ENCODE results near the gene TRAFD1.

Gene TRAFD1

GRCh38 chr12:112178796-112179195 is 53.4 kb downstream of the TRAFD1 start:
- no peak for FAIRE-seq

- no peak for FAIRE-seq
Measured at GRCh38 chr12:112179341-112179740, 54.0 kb downstream of the TRAFD1 start.

- FAIRE-seq = no peak
Measured at GRCh38 chr12:112179916-112180315, 54.6 kb downstream of the TRAFD1 start.

GRCh38 chr12:112180422-112180821 is 55.1 kb downstream of the TRAFD1 start:
- FAIRE-seq = no peak

- FAIRE-seq = no peak
Measured at GRCh38 chr12:112182499-112182898, 57.1 kb downstream of the TRAFD1 start.

GRCh38 chr12:112183141-112184021 is 58.0 kb downstream of the TRAFD1 start:
- FAIRE-seq = no peak

GRCh38 chr12:112184056-112184887 is 58.9 kb downstream of the TRAFD1 start:
- FAIRE-seq = no peak

GRCh38 chr12:112185093-112185923 is 59.9 kb downstream of the TRAFD1 start:
- no peak for FAIRE-seq

- FAIRE-seq = no peak
Measured at GRCh38 chr12:112188130-112188830, 62.9 kb downstream of the TRAFD1 start.

GRCh38 chr12:112190231-112191025 is 65.1 kb downstream of the TRAFD1 start:
- no peak for FAIRE-seq

GRCh38 chr12:112191201-112191600 is 65.8 kb downstream of the TRAFD1 start:
- FAIRE-seq = no peak

- FAIRE-seq = no peak
Measured at GRCh38 chr12:112191840-112192321, 66.5 kb downstream of the TRAFD1 start.

- no peak for FAIRE-seq
Measured at GRCh38 chr12:112192475-112192874, 67.1 kb downstream of the TRAFD1 start.

- FAIRE-seq = no peak
Measured at GRCh38 chr12:112194601-112195247, 69.4 kb downstream of the TRAFD1 start.

- FAIRE-seq = no peak
Measured at GRCh38 chr12:112196196-112196875, 71.0 kb downstream of the TRAFD1 start.

- FAIRE-seq = no peak
Measured at GRCh38 chr12:112198120-112198733, 72.9 kb downstream of the TRAFD1 start.

GRCh38 chr12:112199136-112199535 is 73.8 kb downstream of the TRAFD1 start:
- FAIRE-seq = no peak
